AG10803 (cell line): ENCODE results near the gene LANCL2.
"Not testable (repeated sequence)": the region's sequence is repeated elsewhere in the genome, so short reads cannot be mapped to it uniquely, and the experiment has no call there.

Source experiments
- DNase-seq: peaks from one replicate; pipeline ENCODE4 v3.0.0; 2010; ENCODE audit warnings: low read depth
- H3K4me3 ChIP-seq: 2 replicates; pipeline ENCODE4 v1.5.1; 2011; ENCODE audit warnings: mild to moderate bottlenecking, low read length, control low read depth
- TF ChIP-seq, protein P1 (sequence below): conservative IDR thresholded peaks from 2 replicates; pipeline ENCODE4 v1.5.1; 2011; ENCODE audit warnings: mild to moderate bottlenecking, low read length, control low read depth, inconsistent platforms

The LANCL2 gene

DNA sequence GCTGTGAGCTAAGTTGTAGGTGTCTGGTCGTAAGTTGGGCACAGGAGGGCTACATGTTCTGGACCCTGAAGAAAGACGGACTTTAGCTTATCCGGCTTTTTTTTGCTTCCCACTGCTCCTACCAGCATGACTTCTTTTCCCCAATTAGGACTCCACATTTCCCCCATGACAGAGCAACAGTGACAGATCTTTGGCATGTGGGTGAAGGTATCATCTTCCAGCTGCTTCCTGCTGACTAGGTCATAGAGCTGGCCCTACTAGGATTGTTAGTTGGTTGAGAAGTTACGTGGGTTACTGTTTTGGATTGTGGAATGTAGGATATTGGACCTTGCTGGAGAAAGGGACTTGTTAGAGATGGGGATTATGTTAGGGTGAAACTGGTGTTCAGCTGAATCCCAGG lies 21.4 kb downstream of the LANCL2 start:
- no peak for DNase-seq
- TF ChIP-seq, protein P1, sequence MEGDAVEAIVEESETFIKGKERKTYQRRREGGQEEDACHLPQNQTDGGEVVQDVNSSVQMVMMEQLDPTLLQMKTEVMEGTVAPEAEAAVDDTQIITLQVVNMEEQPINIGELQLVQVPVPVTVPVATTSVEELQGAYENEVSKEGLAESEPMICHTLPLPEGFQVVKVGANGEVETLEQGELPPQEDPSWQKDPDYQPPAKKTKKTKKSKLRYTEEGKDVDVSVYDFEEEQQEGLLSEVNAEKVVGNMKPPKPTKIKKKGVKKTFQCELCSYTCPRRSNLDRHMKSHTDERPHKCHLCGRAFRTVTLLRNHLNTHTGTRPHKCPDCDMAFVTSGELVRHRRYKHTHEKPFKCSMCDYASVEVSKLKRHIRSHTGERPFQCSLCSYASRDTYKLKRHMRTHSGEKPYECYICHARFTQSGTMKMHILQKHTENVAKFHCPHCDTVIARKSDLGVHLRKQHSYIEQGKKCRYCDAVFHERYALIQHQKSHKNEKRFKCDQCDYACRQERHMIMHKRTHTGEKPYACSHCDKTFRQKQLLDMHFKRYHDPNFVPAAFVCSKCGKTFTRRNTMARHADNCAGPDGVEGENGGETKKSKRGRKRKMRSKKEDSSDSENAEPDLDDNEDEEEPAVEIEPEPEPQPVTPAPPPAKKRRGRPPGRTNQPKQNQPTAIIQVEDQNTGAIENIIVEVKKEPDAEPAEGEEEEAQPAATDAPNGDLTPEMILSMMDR: no peak
- H3K4me3 ChIP-seq: no peak overlapping the region

DNA sequence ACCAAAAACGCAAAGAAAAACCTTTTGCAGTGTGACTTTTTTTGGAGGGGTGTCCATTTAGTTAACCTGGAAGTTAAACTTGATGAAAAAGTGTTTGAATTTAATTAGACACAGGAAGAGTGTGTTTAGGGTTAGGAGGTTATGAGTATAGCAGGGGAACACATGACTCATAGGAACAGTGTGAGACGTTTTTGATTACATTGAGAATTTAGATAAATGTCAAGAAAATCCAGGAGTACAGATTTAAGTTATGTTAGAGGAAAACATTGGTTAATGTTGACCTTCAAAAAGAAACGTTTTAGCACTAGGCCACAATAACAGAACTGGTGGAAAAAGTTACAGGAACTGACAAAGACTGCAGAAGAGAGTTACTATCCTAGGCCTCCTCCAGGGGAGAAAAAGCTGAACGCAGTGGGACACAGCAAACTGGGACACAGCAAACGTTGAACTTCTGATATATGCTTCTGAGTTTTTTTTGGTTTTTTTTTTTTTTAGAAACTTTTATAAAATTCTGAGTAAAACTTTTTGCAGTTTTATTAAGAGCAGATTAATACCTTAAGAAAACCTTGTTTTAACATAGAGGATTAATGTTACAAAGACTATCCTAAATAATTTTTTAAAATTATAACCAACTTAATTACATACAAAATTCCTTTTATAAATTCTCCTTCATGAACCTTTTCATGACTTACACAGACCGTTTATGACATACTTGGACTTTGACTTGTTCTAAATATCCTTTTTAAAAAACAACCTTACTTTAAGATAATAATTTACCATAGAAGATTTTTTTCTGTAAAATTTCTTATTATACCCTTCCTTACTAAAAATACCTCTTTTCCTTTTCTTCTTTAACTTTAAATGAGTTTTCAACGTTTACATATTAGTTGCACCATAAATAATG lies 22.2 kb downstream of the LANCL2 start:
- TF ChIP-seq, protein P1: no peak
- no peak overlapping the region for H3K4me3 ChIP-seq
- no peak for DNase-seq

- no peak for DNase-seq
- no peak overlapping the region for H3K4me3 ChIP-seq
- TF ChIP-seq, protein P1: no peak
These were observed 31.2 kb downstream of the LANCL2 start for GRCh38 chr7:55396233-55396785.

DNA sequence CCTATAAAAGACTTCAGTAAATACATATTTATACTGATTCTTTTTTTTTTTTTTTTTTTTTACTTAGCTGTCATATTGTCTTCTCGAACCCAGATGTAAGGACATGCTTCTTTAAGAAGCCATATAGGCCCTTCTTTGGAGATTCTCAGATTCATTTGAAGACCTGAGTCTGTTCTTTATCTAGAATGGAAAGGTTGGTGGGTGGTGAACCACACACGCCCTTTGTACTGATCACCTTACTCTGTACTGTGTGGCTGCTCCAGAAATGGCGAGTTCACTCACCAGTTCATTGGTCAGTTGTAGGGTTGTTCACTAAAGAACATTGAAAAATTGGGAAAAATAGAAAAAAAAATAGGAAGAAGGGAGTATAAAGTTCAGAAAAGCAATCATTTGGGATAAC lies 32.5 kb downstream of the LANCL2 start:
- no peak overlapping the region for H3K4me3 ChIP-seq
- TF ChIP-seq, protein P1: no peak
- no peak for DNase-seq

DNA sequence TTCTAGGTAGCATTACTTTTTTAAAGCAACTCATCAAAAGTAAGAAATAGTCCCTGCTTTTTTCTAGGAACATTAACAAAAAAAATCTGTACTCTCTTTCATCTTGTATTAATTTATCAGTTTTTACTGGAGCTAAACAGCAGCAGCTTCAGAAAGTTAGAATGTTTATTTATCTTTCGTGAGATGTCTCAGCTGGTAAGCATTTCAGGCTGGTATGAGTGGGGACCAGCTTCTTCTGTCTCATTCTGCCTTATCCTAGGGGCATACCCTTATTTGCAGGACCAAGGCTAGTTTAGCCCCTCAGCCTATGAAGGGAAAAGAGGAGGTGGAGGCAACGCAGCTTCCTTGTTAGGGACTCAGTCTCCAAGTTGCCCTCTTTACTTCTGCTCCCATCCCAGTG lies 35.1 kb downstream of the LANCL2 start:
- TF ChIP-seq, protein P1: no peak
- no peak overlapping the region for H3K4me3 ChIP-seq
- DNase-seq: no peak

GRCh38 chr7:55402506-55402905 lies 37.4 kb downstream of the LANCL2 start:
- DNase-seq: not testable (repeated sequence)

DNA sequence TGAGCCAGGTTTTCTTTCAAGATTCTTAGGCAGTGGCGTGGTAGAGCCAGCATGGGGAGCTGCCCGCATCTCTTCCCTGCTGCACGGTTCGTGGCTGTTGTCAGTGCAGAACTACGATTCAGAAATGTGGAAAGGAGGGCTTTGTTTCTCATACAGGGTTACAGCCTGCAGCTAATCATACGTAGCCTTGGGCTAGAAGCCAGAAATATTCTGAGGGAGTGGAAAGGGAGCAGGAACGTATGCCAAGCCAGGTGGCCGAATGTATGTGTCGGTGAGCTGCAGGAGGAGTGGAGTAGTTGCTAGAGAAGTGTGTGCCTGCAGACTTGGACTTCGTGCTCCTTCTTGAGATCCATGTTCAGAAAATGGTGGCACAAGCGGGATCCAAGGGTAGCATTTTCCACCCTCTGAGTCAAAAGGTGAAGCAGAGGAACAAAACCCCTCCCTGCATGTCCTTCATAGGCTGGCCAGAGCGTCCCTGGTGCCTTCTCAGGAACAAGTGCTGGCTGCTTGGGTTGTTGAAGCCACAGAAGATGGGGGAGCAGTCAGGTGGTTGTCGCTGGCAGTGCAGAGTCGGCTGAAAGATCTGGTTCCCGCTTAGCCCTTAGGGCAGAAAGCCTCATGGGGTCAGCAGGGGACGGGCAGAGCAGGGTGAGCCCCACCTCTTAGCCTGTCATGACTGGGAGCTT lies 40.9 kb downstream of the LANCL2 start:
- TF ChIP-seq, protein P1: no peak
- no peak for DNase-seq
- no peak overlapping the region for H3K4me3 ChIP-seq

More at GRCh38 chr7:55402506-55402905, 37.4 kb downstream of the LANCL2 start:
- not testable (repeated sequence) for H3K4me3 ChIP-seq
